K562 (cell line): ENCODE data around the gene TERT. TPM values are rescaled to one million over a fixed set of nuclear protein-coding genes. Genes with fewer than 3 reads are reported as not detected.
"Not testable (repeated sequence)": the region's sequence is repeated elsewhere in the genome, so short reads cannot be mapped to it uniquely, and the experiment has no call there.

Experiments used
- ATAC-seq: fragments of 200-7000 bp; cut with Tn5 transposase; 3 replicates; pipeline ENCODE4 v1.9.1; 2020; ENCODE audit warnings: moderate library complexity
- BruUV-seq: library from RNA; stranded (reverse); fragments of 400-500 nt; replicated peaks from 2 replicates; lab custom pipeline; 2021; lab: Mats Ljungman, UMichigan
- CTCF ChIA-PET: fragments of 300-600 bp; formaldehyde crosslinking; extraction: SDS; loops from one replicate; lab custom pipeline; 2021; ENCODE audit warnings: low intra/inter-chr PET ratio; lab: Yijun Ruan, JAX
- POLR2A ChIA-PET: fragments of 300-600, 350-650 bp; sonication (Branson Sonifier 250); formaldehyde crosslinking; extraction: SDS; loops from one replicate; lab custom pipeline; 2021; ENCODE audit warnings: antibody characterized with exemption, inconsistent platforms; lab: Yijun Ruan, JAX
- DNase-seq, 4 experiments: peaks; one replicate each; pipeline versions ENCODE4 v3.0.0 to v3.0.0-alpha.2; 2011 to 2018; ENCODE audit warnings: low spot score in 3 of 4, mixed read lengths in 3 of 4; ENCODE audit errors: extremely low read depth in 1 of 4
- FAIRE-seq: peaks from 2 replicates; lab custom pipeline; 2011; peaks lifted over from hg19 to GRCh38; lab: Jason Lieb, UNC
- H2AFZ ChIP-seq: 2 replicates; pipeline ENCODE4 v1.6.0; 2011; ENCODE audit warnings: low read depth, low read length, control low read depth, inconsistent platforms
- H3K27ac ChIP-seq: fragments of 200-600 bp; 3 replicates; pipeline ENCODE4 v1.8.0; 2011; ENCODE audit warnings: low read depth, mild to moderate bottlenecking, control low read depth, inconsistent platforms, low read length, moderate library complexity, mixed read lengths; ENCODE audit errors: extremely low read depth
- H3K27me3 ChIP-seq, 2 experiments: fragments of 300-600 bp in 1 of 2; 2 replicates in 1 of 2; 3 replicates in 1 of 2; pipeline versions ENCODE4 v1.6.0 to v1.8.0; 2011; ENCODE audit warnings: inconsistent platforms in 2 of 2, low read length in 2 of 2, mild to moderate bottlenecking in 1 of 2, mixed read lengths in 1 of 2, moderate library complexity in 1 of 2; ENCODE audit not compliant: control insufficient read depth in 2 of 2, insufficient read depth in 2 of 2
- H3K36me3 ChIP-seq: fragments of 300-600 bp; 3 replicates; pipeline ENCODE4 v1.8.0; 2011; ENCODE audit warnings: mild to moderate bottlenecking, low read length, inconsistent platforms; ENCODE audit not compliant: control insufficient read depth, insufficient read depth
- H3K4me1 ChIP-seq, 2 experiments: fragments of 200-600 bp in 1 of 2; replicated peaks in 1 of 2; 2 replicates in 1 of 2; 3 replicates in 1 of 2; pipeline versions ENCODE4 v1.5.1 to v1.8.0; 2011; ENCODE audit warnings: inconsistent platforms in 2 of 2, low read length in 2 of 2, mild to moderate bottlenecking in 1 of 2, mixed read lengths in 1 of 2, moderate library complexity in 1 of 2; ENCODE audit not compliant: control insufficient read depth in 2 of 2, insufficient read depth in 2 of 2
- H3K4me2 ChIP-seq: 2 replicates; pipeline ENCODE4 v1.6.1; 2011; ENCODE audit warnings: low read length, control low read depth, inconsistent platforms, mixed read lengths; ENCODE audit not compliant: insufficient read depth
- H3K4me3 ChIP-seq: fragments of 200-600 bp; sonication (generic), shearing (Covaris generic); 2 replicates; pipeline ENCODE4 v1.5.1; 2016; ENCODE audit warnings: control low read depth, inconsistent platforms
- H3K79me2 ChIP-seq: fragments of 200-600 bp; 3 replicates; pipeline ENCODE4 v1.8.0; 2011; ENCODE audit warnings: low read length, inconsistent platforms; ENCODE audit not compliant: control insufficient read depth, insufficient read depth
- H3K9ac ChIP-seq, 2 experiments: 2 replicates each; pipeline versions ENCODE4 v1.6.0 to v1.6.1; 2011; ENCODE audit warnings: low read depth in 2 of 2, low read length in 2 of 2, control low read depth in 1 of 2, inconsistent platforms in 1 of 2, mild to moderate bottlenecking in 1 of 2, mixed read lengths in 1 of 2; ENCODE audit not compliant: insufficient read depth in 1 of 2
- H3K9me1 ChIP-seq: one replicate; pipeline ENCODE4 v1.6.0; 2011; ENCODE audit warnings: inconsistent platforms, mild to moderate bottlenecking, low read length, moderate library complexity; ENCODE audit not compliant: control insufficient read depth, insufficient read depth
- H3K9me3 ChIP-seq: replicated peaks from 2 replicates; pipeline ENCODE4 v1.5.1; 2011; ENCODE audit warnings: low read depth, low read length, inconsistent platforms; ENCODE audit not compliant: control insufficient read depth, insufficient read depth
- H4K20me1 ChIP-seq: replicated peaks from 2 replicates; pipeline ENCODE4 v1.6.1; 2011; ENCODE audit warnings: low read length, inconsistent platforms, mixed read lengths; ENCODE audit not compliant: control insufficient read depth, insufficient read depth
- PRDM10 ChIP-seq: fragments of 450-650 bp; IDR thresholded peaks from 2 replicates; pipeline ENCODE4 v1.6.1; 2018; ENCODE audit not compliant: partially characterized antibody
- WGBS: fragments of 100-300 bp; shearing (Covaris generic); methylation state at CpG from one replicate; pipeline ENCODE4 v1.1.6; 2016; ENCODE audit warnings: low coverage, mixed read lengths; ENCODE audit not compliant: insufficient coverage; ENCODE audit errors: missing lambda C conversion rate; 5-methylcytosine and 5-hydroxymethylcytosine counted together
- in situ Hi-C: fragments of 300-500 bp; cut with MboI; formaldehyde crosslinking; loops from 4 replicates; pipeline ENCODE4 v1.15.0; 2018; ENCODE audit warnings: inconsistent platforms, mixed read lengths
- intact Hi-C: fragments of 100-400 bp; cut with micrococcal nuclease; formaldehyde crosslinking; loops from 2 replicates; pipeline ENCODE4 v1.14.2; 2022
- polyA plus RNA-seq, 8 experiments: library from polyadenylated mRNA; depleted of rRNA in 4 of 8; stranded (reverse) in 5 of 8; unstranded in 3 of 8; fragments of >200 nt; fragmentation: Nextera tagmentation in 2 of 8; fragmentation: Illumina TruSeq in 1 of 8; extraction: Ambion mirVana in 2 of 8; extraction: Trizol in 1 of 8; gene quantifications; 2 replicates each; pipeline versions ENCODE4 v1.2.1 to v1.2.3, GENCODE V29; 2011 to 2014; ENCODE audit warnings: inconsistent platforms in 1 of 8, missing spikeins in 1 of 8
- total RNA-seq, 7 experiments: library from RNA; depleted of rRNA in 6 of 7; stranded (reverse); fragments of >200 nt in 6 of 7; fragmentation: Illumina TruSeq in 2 of 7; extraction: Trizol in 2 of 7; gene quantifications; 2 replicates each; pipeline versions ENCODE4 v1.2.1 to v1.2.3, GENCODE V29; 2011 to 2021; ENCODE audit warnings: low replicate concordance in 1 of 7

TERT gene
- total and polyA plus RNA-seq, 9 of the 15 experiments (the other 6 are each of a cell fraction or from before 2014, with no cell fraction given): 0.08 to 4.5 (median 0.98) TPM; not detected in 1

DNA sequence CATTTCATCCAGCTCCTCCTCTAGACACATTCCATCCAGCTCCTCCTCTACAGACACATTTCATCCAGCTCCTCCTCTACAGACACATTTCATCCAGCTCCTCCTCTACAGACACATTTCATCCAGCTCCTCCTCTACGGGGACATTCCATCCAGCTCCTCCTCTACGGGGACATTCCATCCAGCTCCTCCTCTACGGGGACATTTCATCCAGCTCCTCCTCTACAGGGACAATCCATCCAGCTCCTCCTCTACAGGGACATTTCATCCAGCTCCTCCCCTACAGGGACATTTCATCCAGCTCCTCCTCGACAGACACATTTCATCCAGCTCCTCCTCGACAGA, 31.6 kb upstream of the TERT start:
- H2AFZ ChIP-seq, H3K79me2 ChIP-seq, H3K27me3 ChIP-seq, H3K9ac ChIP-seq, FAIRE-seq, H3K27ac ChIP-seq, DNase-seq, CTCF ChIA-PET, H3K9me3 ChIP-seq, ATAC-seq, intact Hi-C loops, H3K4me3 ChIP-seq, in situ Hi-C loops, H3K4me2 ChIP-seq, H3K9me1 ChIP-seq, BruUV-seq: not testable (repeated sequence)
- H4K20me1 ChIP-seq: peaks cover 25% of the 10 kb centered on the region
- 77% methylated on average over 5 of the region's 5 CpGs for WGBS
- peaks cover 77% of the 10 kb centered on the region for H3K36me3 ChIP-seq
- H3K4me1 ChIP-seq: peaks cover 0 to 26% of the 10 kb centered on the region in 2 experiments; a peak in 1 of 5 replicates
- POLR2A ChIA-PET: interaction anchor here (0.6 to 4.7 kb wide), 3 partner anchors 9 to 171 kb away, joined by 3 to 32 read pairs (median 3); no protein-coding TSS in a partner anchor
- TF ChIP-seq PRDM10: peak; percentile 21
- TF ChIP-seq, all 486 proteins: peak for 1; not testable (repeated sequence) for 485
